Measurements from ENCODE around the gene EHMT2. TPM values are rescaled to one million over a fixed set of nuclear protein-coding genes. Genes with fewer than 3 reads are reported as not detected.
A peak's percentile ranks its signal among the peaks of the same experiment; 100 is the strongest.

EHMT2 gene
- total and polyA plus RNA-seq, 2 of the 13 experiments (the other 11 are each of a cell fraction or from before 2014, with no cell fraction given) = 55.2 to 69.2 TPM

DNA sequence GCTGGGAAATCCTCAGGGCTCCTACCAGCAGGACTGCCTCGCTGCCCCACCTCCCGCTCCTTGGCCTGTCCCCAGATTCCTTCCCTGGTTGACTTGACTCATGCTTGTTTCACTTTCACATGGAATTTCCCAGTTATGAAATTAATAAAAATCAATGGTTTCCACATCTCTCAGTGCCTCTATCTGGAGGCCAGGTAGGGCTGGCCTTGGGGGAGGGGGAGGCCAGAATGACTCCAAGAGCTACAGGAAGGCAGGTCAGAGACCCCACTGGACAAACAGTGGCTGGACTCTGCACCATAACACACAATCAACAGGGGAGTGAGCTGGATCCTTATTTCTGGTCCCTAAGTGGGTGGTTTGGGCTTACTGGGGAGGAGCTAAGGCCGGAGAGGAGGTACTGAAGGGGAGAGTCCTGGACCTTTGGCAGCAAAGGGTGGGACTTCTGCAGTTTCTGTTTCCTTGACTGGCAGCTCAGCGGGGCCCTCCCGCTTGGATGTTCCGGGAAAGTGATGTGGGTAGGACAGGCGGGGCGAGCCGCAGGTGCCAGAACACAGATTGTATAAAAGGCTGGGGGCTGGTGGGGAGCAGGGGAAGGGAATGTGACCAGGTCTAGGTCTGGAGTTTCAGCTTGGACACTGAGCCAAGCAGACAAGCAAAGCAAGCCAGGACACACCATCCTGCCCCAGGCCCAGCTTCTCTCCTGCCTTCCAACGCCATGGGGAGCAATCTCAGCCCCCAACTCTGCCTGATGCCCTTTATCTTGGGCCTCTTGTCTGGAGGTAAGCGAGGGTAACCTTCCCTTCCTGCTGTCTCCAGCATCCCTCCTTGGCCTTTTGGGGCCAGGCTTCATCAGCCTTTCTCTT lies 48.2 kb upstream of the EHMT2 start, which contains the start of gene CFB (continued):
- TF ChIP-seq, protein P1, sequence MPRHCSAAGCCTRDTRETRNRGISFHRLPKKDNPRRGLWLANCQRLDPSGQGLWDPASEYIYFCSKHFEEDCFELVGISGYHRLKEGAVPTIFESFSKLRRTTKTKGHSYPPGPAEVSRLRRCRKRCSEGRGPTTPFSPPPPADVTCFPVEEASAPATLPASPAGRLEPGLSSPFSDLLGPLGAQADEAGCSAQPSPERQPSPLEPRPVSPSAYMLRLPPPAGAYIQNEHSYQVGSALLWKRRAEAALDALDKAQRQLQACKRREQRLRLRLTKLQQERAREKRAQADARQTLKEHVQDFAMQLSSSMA (CRISPR knock-in tag; IDR thresholded peaks at IDR 0.05) = no peak
- TF ChIP-seq, protein P2, sequence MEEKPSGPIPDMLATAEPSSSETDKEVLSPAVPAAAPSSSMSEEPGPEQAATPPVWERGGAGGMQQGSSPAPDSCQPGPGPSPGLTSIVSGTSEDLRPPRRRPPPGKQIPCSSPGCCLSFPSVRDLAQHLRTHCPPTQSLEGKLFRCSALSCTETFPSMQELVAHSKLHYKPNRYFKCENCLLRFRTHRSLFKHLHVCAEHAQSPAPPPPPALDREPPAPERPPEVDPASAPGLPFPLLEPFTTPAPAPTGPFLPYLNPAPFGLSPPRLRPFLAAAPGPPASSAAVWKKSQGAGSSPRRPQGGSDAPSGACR (CRISPR knock-in tag; IDR thresholded peaks at IDR 0.05) = no peak
- TF ChIP-seq MXD4 (CRISPR knock-in tag; IDR thresholded peaks at IDR 0.05) (peak; percentile 41; the same call in 1 of the 2 replicates), ZNF431 (CRISPR knock-in tag; IDR thresholded peaks at IDR 0.05; ENCODE audit: borderline replicate concordance, low read depth) (peak; percentile 44; the same call in 1 of the 2 replicates), ISX (CRISPR knock-in tag; conservative IDR thresholded peaks at IDR 0.05) (no peak), ZNF83 (CRISPR knock-in tag; IDR thresholded peaks at IDR 0.05; ENCODE audit: borderline replicate concordance) (peak; percentile 26; the same call in 1 of the 2 replicates), ZNF333 (CRISPR knock-in tag; IDR thresholded peaks at IDR 0.05; ENCODE audit: borderline replicate concordance) (peak; percentile 89), ZSCAN20 (CRISPR knock-in tag; IDR thresholded peaks at IDR 0.05; ENCODE audit: borderline replicate concordance) (peak; percentile 54; the same call in 1 of the 2 replicates), ZNF564 (CRISPR knock-in tag; IDR thresholded peaks at IDR 0.05) (peak; percentile 53; the same call in 1 of the 2 replicates), HIC2 (CRISPR knock-in tag; IDR thresholded peaks at IDR 0.05; ENCODE audit: low read depth) (peak; percentile 38; the same call in 1 of the 2 replicates), WIZ (CRISPR knock-in tag; IDR thresholded peaks at IDR 0.05) (peak; percentile 89; the same call in 1 of the 2 replicates), MEIS1 (CRISPR knock-in tag; IDR thresholded peaks at IDR 0.05; ENCODE audit: borderline replicate concordance) (peak; percentile 85), SMARCE1 (IDR thresholded peaks at IDR 0.05; ENCODE audit: borderline replicate concordance) (no peak), GRHL1 (CRISPR knock-in tag; conservative IDR thresholded peaks at IDR 0.05) (no peak), ZNF430 (CRISPR knock-in tag; IDR thresholded peaks at IDR 0.05) (peak; percentile 94; the same call in 1 of the 2 replicates), HNF4A (CRISPR knock-in tag; IDR thresholded peaks at IDR 0.05) (peak; percentile 99)
- TF ChIP-seq, protein P3, sequence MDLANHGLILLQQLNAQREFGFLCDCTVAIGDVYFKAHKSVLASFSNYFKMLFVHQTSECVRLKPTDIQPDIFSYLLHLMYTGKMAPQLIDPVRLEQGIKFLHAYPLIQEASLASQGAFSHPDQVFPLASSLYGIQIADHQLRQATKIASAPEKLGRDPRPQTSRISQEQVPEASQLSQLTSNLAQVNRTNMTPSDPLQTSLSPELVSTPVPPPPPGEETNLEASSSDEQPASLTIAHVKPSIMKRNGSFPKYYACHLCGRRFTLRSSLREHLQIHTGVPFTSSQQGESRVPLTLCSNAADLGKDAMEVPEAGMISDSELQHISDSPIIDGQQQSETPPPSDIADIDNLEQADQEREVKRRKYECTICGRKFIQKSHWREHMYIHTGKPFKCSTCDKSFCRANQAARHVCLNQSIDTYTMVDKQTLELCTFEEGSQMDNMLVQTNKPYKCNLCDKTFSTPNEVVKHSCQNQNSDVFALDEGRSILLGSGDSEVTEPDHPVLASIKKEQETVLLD (CRISPR knock-in tag; IDR thresholded peaks at IDR 0.05; ENCODE audit: low read depth) = no peak
- TF ChIP-seq, protein P4, sequence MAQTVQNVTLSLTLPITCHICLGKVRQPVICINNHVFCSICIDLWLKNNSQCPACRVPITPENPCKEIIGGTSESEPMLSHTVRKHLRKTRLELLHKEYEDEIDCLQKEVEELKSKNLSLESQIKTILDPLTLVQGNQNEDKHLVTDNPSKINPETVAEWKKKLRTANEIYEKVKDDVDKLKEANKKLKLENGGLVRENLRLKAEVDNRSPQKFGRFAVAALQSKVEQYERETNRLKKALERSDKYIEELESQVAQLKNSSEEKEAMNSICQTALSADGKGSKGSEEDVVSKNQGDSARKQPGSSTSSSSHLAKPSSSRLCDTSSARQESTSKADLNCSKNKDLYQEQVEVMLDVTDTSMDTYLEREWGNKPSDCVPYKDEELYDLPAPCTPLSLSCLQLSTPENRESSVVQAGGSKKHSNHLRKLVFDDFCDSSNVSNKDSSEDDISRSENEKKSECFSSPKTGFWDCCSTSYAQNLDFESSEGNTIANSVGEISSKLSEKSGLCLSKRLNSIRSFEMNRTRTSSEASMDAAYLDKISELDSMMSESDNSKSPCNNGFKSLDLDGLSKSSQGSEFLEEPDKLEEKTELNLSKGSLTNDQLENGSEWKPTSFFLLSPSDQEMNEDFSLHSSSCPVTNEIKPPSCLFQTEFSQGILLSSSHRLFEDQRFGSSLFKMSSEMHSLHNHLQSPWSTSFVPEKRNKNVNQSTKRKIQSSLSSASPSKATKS (CRISPR knock-in tag; IDR thresholded peaks at IDR 0.05) = 0 out of 2 replicates have a peak, but pooled peaks have one; percentile 58

All from HepG2 (cell line).